HL-60 (cell line): ENCODE measurements around the gene PPME1.

ENCODE experiments used
- GABPA ChIP-seq: IDR thresholded peaks from 2 replicates; pipeline ENCODE4 v1.6.1; 2012; ENCODE audit warnings: low read depth
- POLR2AphosphoS5 ChIP-seq: IDR thresholded peaks from 2 replicates; pipeline ENCODE4 v1.6.1; 2012; ENCODE audit warnings: low read depth
- REST ChIP-seq: IDR thresholded peaks from 2 replicates; pipeline ENCODE4 v1.6.1; 2012; ENCODE audit warnings: low read depth; ENCODE audit not compliant: insufficient replicate concordance
- SPI1 ChIP-seq: IDR thresholded peaks from 2 replicates; pipeline ENCODE4 v1.6.1; 2012; ENCODE audit warnings: low read depth, mild to moderate bottlenecking, borderline replicate concordance
- TF ChIP-seq, protein P1 (sequence below): IDR thresholded peaks from one replicate; pipeline ENCODE4 v1.5.1; 2011; ENCODE audit warnings: low read length, control low read depth, inconsistent platforms; ENCODE audit not compliant: insufficient read depth

- TF ChIP-seq, protein P1, sequence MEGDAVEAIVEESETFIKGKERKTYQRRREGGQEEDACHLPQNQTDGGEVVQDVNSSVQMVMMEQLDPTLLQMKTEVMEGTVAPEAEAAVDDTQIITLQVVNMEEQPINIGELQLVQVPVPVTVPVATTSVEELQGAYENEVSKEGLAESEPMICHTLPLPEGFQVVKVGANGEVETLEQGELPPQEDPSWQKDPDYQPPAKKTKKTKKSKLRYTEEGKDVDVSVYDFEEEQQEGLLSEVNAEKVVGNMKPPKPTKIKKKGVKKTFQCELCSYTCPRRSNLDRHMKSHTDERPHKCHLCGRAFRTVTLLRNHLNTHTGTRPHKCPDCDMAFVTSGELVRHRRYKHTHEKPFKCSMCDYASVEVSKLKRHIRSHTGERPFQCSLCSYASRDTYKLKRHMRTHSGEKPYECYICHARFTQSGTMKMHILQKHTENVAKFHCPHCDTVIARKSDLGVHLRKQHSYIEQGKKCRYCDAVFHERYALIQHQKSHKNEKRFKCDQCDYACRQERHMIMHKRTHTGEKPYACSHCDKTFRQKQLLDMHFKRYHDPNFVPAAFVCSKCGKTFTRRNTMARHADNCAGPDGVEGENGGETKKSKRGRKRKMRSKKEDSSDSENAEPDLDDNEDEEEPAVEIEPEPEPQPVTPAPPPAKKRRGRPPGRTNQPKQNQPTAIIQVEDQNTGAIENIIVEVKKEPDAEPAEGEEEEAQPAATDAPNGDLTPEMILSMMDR: no peak
- TF ChIP-seq SPI1: no peak
- TF ChIP-seq REST: no peak
- TF ChIP-seq POLR2AphosphoS5: no peak
- TF ChIP-seq GABPA: no peak
Observed at GRCh38 chr11:74134661-74135060, 36.4 kb upstream of the PPME1 start.
